ENCODE data around the gene BCL11B. TPM values are rescaled to one million over a fixed set of nuclear protein-coding genes. Genes with fewer than 3 reads are reported as not detected.

Gene BCL11B
- polyA plus RNA-seq, 3 donors: 0.01 TPM; not detected in 2

DNA sequence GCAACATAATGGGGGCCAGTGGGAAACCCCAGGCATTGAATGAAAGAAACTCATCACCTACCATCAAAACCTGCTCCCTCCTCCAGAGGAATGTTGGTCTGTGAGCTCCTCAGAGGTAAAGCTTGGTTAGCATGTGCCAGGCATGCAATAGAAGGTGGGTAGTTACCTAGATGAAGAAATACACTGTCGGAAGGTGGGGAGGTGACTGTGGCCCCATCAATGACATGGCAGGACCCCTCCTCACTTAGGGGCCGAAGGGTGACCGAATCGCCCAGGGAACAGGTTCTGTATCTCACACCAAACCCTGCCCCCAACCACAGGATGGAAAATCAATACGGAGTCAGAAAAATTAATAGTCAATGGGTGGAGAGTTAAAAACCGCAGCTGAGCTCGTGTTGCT lies 135.6 kb downstream of the BCL11B start:
- TF ChIP-seq, protein P1, sequence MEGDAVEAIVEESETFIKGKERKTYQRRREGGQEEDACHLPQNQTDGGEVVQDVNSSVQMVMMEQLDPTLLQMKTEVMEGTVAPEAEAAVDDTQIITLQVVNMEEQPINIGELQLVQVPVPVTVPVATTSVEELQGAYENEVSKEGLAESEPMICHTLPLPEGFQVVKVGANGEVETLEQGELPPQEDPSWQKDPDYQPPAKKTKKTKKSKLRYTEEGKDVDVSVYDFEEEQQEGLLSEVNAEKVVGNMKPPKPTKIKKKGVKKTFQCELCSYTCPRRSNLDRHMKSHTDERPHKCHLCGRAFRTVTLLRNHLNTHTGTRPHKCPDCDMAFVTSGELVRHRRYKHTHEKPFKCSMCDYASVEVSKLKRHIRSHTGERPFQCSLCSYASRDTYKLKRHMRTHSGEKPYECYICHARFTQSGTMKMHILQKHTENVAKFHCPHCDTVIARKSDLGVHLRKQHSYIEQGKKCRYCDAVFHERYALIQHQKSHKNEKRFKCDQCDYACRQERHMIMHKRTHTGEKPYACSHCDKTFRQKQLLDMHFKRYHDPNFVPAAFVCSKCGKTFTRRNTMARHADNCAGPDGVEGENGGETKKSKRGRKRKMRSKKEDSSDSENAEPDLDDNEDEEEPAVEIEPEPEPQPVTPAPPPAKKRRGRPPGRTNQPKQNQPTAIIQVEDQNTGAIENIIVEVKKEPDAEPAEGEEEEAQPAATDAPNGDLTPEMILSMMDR (IDR thresholded peaks at IDR 0.05): no peak
- peaks cover 0 to 8% (median 0%) of the 10 kb centered on the region in 7 donors for H3K9me3 Mint-ChIP-seq
- H3K4me3 Mint-ChIP-seq: no peak overlapping the region
- Histone ChIP-seq H3K27ac (ENCODE audit: low read depth in 1 of 2, low read length in 2 of 2) (no peak overlapping the region), H3K9me3 (replicated peaks in 1 of 2; ENCODE audit: control insufficient read depth in 1 of 2, insufficient read depth in 1 of 2, low read length in 2 of 2) (no peaks in the 10 kb centered on the region), H3K79me2 (ENCODE audit: insufficient read depth, low read length) (no peaks in the 10 kb centered on the region), H3K9ac (ENCODE audit: insufficient read depth, low read length, poor library complexity, severe bottlenecking) (no peak overlapping the region), H3K4me1 (ENCODE audit: control insufficient read depth in 1 of 2, insufficient read depth in 2 of 2, low read length in 2 of 2) (no peaks in the 10 kb centered on the region), H3K36me3 (replicated peaks in 1 of 2; ENCODE audit: control insufficient read depth in 1 of 2, insufficient read depth in 2 of 2, low read length in 2 of 2) (no peaks in the 10 kb centered on the region), H3K4me2 (replicated peaks; ENCODE audit: extremely low read depth, low read length, poor library complexity, severe bottlenecking) (no peak overlapping the region), H3K27me3 (ENCODE audit: control insufficient read depth in 2 of 2, insufficient read depth in 2 of 2, low read length in 2 of 2) (no peaks in the 10 kb centered on the region), H4K20me1 (ENCODE audit: insufficient read depth, low read length) (no peaks in the 10 kb centered on the region), H3K4me3 (replicated peaks in 1 of 3; ENCODE audit: low read depth in 2 of 3, low read length in 3 of 3) (no peak overlapping the region), H2AFZ (ENCODE audit: insufficient read depth, low read depth, low read length, poor library complexity, severe bottlenecking) (no peak overlapping the region)
- WGBS (ENCODE audit: insufficient coverage): 100% methylated on average over 1 of the region's 7 CpGs
- no peak for DNase-seq
- intact Hi-C loops (cut with micrococcal nuclease): no loop called here
- no peaks in the 10 kb centered on the region for H3K36me3 Mint-ChIP-seq
- no peak overlapping the region for H3K27ac Mint-ChIP-seq
- peaks cover 2 to 15% (median 8%) of the 10 kb centered on the region in 3 donors for H3K27me3 Mint-ChIP-seq (ENCODE audit: low read depth in 3 of 3)
- peaks cover 7% of the 10 kb centered on the region for H3K4me1 Mint-ChIP-seq

DNA sequence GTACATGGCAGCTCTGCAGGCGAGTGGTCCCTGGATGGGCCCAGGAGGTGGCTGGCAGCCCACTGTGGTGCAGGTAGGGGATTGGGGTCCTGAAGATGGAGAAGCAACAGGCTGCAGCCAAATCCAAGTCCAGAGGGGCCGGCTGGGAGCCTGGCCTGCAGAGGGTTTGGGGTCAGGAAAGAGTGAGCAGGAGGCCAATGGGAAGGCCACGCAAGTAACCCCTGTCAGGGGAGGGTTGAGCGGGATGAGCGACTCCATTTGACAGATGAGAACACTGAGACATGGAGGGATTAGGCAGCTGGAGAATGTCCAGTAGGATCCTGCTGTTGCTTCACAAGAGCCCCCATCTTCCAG lies 136.0 kb downstream of the BCL11B start:
- no peaks in the 10 kb centered on the region for H3K9me3 ChIP-seq (replicated peaks in 1 of 2; ENCODE audit: control insufficient read depth in 1 of 2, insufficient read depth in 1 of 2, low read length in 2 of 2)
- no peaks in the 10 kb centered on the region for H4K20me1 ChIP-seq (ENCODE audit: insufficient read depth, low read length)
- H3K79me2 ChIP-seq (ENCODE audit: insufficient read depth, low read length): no peaks in the 10 kb centered on the region
- intact Hi-C loops (cut with micrococcal nuclease): no loop called here
- H3K4me1 ChIP-seq (ENCODE audit: control insufficient read depth in 1 of 2, insufficient read depth in 2 of 2, low read length in 2 of 2): no peaks in the 10 kb centered on the region
- Mint-ChIP-seq H3K4me1 (peaks cover 7% of the 10 kb centered on the region), H3K36me3 (no peaks in the 10 kb centered on the region), H3K27me3 (ENCODE audit: low read depth in 3 of 3) (peaks cover 2 to 12% (median 8%) of the 10 kb centered on the region in 3 donors), H3K9me3 (peaks cover 0 to 8% (median 0%) of the 10 kb centered on the region in 7 donors), H3K27ac (no peak overlapping the region), H3K4me3 (no peak overlapping the region)
- no peak overlapping the region for H2AFZ ChIP-seq (ENCODE audit: insufficient read depth, low read depth, low read length, poor library complexity, severe bottlenecking)
- no peak overlapping the region for H3K4me2 ChIP-seq (replicated peaks; ENCODE audit: extremely low read depth, low read length, poor library complexity, severe bottlenecking)
- H3K4me3 ChIP-seq (replicated peaks in 1 of 3; ENCODE audit: low read depth in 2 of 3, low read length in 3 of 3): no peak overlapping the region
- WGBS (ENCODE audit: insufficient coverage): 100% methylated on average over 3 of the region's 5 CpGs
- no peak for DNase-seq
- no peak overlapping the region for H3K27ac ChIP-seq (ENCODE audit: low read depth in 1 of 2, low read length in 2 of 2)
- no peaks in the 10 kb centered on the region for H3K36me3 ChIP-seq (replicated peaks in 1 of 2; ENCODE audit: control insufficient read depth in 1 of 2, insufficient read depth in 2 of 2, low read length in 2 of 2)
- H3K27me3 ChIP-seq (ENCODE audit: control insufficient read depth in 2 of 2, insufficient read depth in 2 of 2, low read length in 2 of 2): no peaks in the 10 kb centered on the region
- TF ChIP-seq, protein P1 (IDR thresholded peaks at IDR 0.05): no peak
- no peak overlapping the region for H3K9ac ChIP-seq (ENCODE audit: insufficient read depth, low read length, poor library complexity, severe bottlenecking)
